NCI-H2196 treated with DMSO at 0.1 percent for 48 hours (cell line): ENCODE data around the gene MPHOSPH6.
"Not testable (repeated sequence)": the region's sequence is repeated elsewhere in the genome, so short reads cannot be mapped to it uniquely, and the experiment has no call there.

Experiments used
- DNase-seq: peaks from one replicate; lab custom pipeline; 2025; ENCODE audit not compliant: unreplicated experiment; lab: John Stamatoyannopoulos, UW

MPHOSPH6 gene

DNA sequence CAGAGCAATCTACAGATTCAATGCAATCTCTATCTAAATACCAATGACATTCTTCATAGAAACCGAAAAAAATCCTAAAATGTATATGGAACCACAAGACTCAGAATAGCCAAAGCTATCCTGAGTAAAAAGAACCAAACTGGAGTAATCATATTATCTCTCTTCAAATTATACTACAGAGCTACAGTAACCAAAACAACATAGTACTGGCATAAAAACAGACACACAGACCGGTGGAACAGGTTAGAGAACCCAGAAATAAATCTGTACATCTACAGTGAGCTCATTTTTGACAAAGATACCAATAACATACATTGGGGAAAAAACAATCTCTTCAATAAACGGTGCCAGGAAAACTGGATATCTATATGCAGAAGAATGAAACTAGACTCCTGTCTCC is 45.4 kb downstream of the MPHOSPH6 start:
- DNase-seq: no peak

DNA sequence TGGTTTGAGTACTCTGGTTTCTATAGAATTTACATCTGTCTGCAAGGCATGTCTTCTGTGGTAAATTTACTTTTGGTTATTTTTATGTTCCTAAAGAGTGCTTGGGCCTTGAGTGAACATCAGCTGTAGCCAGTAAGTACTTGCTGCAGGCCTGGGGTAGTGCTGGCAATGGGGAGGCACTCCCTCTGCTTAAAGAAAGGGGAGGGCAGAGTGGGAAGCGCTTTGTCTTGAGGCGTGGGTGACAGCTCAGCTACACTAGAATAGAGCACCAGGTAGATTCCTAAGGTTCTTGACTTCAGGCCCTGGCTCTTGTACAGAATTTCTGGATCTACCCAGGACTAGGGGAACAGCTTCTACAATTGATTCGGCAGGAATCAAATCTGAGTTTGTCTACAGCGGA is 50.6 kb downstream of the MPHOSPH6 start:
- no peak for DNase-seq

- DNase-seq: no peak
Measured at GRCh38 chr16:82118749-82119148, 51.3 kb downstream of the MPHOSPH6 start.

DNA sequence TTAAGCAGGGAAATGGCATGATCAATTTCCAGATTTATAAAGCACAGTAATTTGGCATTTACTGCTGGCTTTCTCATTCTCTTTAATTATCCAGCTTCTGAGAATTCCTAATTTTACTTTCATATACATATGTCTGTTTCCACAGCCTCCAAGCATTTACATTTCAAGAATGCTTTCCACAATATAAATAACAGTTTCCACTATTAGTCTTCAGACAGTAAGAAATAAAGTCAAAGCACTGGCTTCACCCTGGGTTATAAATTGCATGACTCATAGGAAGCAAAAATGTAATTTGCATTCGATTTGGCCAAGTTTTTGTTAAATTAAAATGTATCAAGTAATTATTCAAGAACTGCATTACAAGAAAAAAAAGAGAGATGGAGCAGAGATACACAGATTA is 53.5 kb downstream of the MPHOSPH6 start:
- no peak for DNase-seq

DNA sequence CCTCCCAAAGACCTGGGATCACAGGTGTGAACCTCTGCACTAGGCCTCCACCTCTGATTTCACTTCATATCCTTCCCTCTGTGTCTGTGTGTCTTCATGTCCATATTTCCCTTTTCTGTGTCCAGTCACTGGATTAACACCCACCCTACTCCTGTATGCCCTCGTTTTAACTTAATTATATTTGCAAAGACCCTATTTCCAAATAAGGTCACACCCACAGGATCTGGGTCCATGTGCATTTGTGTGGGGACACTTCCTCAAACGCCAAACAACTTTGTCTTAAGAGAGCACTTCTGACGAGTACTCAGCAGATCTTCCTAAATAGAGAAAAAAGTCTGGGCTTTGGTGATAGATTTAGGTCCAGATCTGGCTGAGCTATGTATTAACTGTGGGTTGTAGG is 56.3 kb downstream of the MPHOSPH6 start:
- DNase-seq: no peak

GRCh38 chr16:82111944-82112343 is 58.1 kb downstream of the MPHOSPH6 start:
- no peak for DNase-seq

DNA sequence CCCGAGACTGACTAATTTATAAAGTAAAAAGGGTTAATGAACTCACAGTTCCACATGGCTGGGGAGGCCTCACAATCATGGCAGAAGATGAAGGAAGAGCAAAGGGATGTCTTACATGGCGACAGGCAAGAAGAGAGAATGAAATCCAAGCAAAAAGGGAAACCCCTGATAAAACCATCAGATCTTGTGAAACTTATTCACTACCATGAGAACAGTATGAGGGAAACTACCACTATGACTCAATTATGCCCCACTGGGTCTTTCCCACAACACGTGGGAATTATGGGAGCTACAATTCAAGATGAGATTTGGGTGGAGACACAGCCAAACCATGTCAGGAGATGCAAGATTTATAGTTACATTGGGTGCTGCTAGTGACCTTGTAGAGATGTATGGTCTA is 60.8 kb downstream of the MPHOSPH6 start:
- not testable (repeated sequence) for DNase-seq

DNA sequence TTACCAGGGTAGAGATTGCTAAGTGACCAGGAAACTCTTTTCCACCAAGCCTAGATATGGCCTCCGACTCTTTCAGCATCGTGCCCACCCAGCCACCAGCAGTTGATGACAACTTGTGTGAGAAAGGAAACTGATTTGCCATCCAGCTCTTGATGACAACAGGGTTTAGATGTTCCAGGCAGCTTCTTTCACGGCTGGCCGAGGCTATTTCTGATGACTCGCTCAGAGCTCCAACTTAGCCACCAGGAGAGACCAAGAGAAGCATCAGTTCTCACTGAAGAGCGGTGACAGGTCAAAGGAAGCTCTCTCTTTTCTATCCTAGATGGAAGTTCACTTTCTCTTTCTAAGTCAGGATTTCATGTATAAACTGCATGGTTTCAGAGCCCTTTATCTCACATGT is 61.2 kb downstream of the MPHOSPH6 start:
- no peak for DNase-seq

- DNase-seq: no peak
Measured at GRCh38 chr16:82108100-82108499, 61.9 kb downstream of the MPHOSPH6 start.

- DNase-seq: no peak
Measured at GRCh38 chr16:82105107-82105506, 64.9 kb downstream of the MPHOSPH6 start.
